Tibial artery (tissue), 4 donors: Measurements from ENCODE around the gene LCK.

Source experiments
- DNase-seq, 2 donors: peaks; one replicate each; pipeline ENCODE4 v3.0.0-alpha.2; 2019
- H3K27ac ChIP-seq, 2 donors: fragments of 200-600 bp; sonication (generic) in 1 of 2; 1 replicate in 1 of 2; 2 replicates in 1 of 2; pipeline ENCODE4 v1.5.1; 2018 to 2019; ENCODE audit warnings: mild to moderate bottlenecking in 1 of 2
- H3K27me3 ChIP-seq, 2 donors: fragments of 200-600 bp; sonication (generic) in 1 of 2; one replicate each; pipeline versions ENCODE4 v1.5.1 to v1.6.0; 2016 to 2019
- H3K36me3 ChIP-seq, 3 donors: fragments of 200-600 bp; sonication (generic) in 2 of 3; one replicate each; pipeline ENCODE4 v1.5.1; 2016 to 2019; ENCODE audit warnings: mild to moderate bottlenecking in 2 of 3
- H3K4me1 ChIP-seq, 4 donors: fragments of 200-600 bp; sonication (generic) in 2 of 4; 1 replicate in 3 of 4; 2 replicates in 1 of 4; pipeline ENCODE4 v1.5.1; 2016 to 2019
- H3K4me3 ChIP-seq, 2 donors: fragments of 200-600 bp; sonication (generic) in 1 of 2; 1 replicate in 1 of 2; 2 replicates in 1 of 2; pipeline ENCODE4 v1.5.1; 2018 to 2019; ENCODE audit warnings: mild to moderate bottlenecking in 2 of 2
- H3K9me3 ChIP-seq, 3 donors: fragments of 200-600 bp; sonication (generic) in 1 of 3; one replicate each; pipeline ENCODE4 v1.5.1; 2016 to 2019
- CTCF ChIP-seq, 2 experiments: fragments of 200-600 bp in 1 of 2; fragments of 450-650 bp in 1 of 2; IDR thresholded peaks; one replicate each; pipeline ENCODE4 v1.5.1; 2017 to 2019; ENCODE audit warnings: antibody characterized with exemption in 2 of 2, mild to moderate bottlenecking in 1 of 2, moderate library complexity in 1 of 2
- intact Hi-C: fragments of 100-400 bp; cut with DNase I; formaldehyde crosslinking; loops from one replicate; pipeline ENCODE4 v1.15.0; 2023; ENCODE audit warnings: low total_unique reads

LCK gene

GRCh38 chr1:32232558-32233304, 18.3 kb upstream of the LCK start:
- intact Hi-C loops = loop anchor here (10.0 kb wide), 1 partner anchor 48 kb away; no protein-coding TSS in a partner anchor
- Histone ChIP-seq H3K36me3 (peaks cover 42 to 79% (median 54%) of the 10 kb centered on the region in 3 donors), H3K9me3 (no peaks in the 10 kb centered on the region), H3K27ac (no peak overlapping the region), H3K27me3 (no peaks in the 10 kb centered on the region), H3K4me3 (no peak overlapping the region), H3K4me1 (no peaks in the 10 kb centered on the region)
- no peak for TF ChIP-seq CTCF (IDR thresholded peaks at IDR 0.05)
- no peak for DNase-seq

- H3K36me3 ChIP-seq = peaks cover 21 to 58% (median 33%) of the 10 kb centered on the region in 3 donors
- DNase-seq = no peak
- intact Hi-C loops = loop anchor here (10.0 kb wide), 1 partner anchor 50 kb away; no protein-coding TSS in a partner anchor
Observed at GRCh38 chr1:32234792-32235191, 16.3 kb upstream of the LCK start.

GRCh38 chr1:32239337-32239736, 11.7 kb upstream of the LCK start:
- Histone ChIP-seq H3K4me1 (peaks cover 0 to 22% (median 19%) of the 10 kb centered on the region in 4 donors), H3K4me3 (no peak overlapping the region)

More at GRCh38 chr1:32234792-32235191, 16.3 kb upstream of the LCK start:
- Histone ChIP-seq H3K27me3 (no peaks in the 10 kb centered on the region), H3K27ac (no peak overlapping the region), H3K4me3 (no peak overlapping the region), H3K4me1 (peaks cover 0 to 7% (median 4%) of the 10 kb centered on the region in 4 donors), H3K9me3 (no peaks in the 10 kb centered on the region)
- TF ChIP-seq CTCF (IDR thresholded peaks at IDR 0.05) = no peak

GRCh38 chr1:32239790-32240139, 11.3 kb upstream of the LCK start:
- peak in 1 of 2 donors; percentile 70 for DNase-seq
- intact Hi-C loops = loop anchor here (5.0 to 10.0 kb wide), 2 partner anchors 32 to 55 kb away; partner anchors contain the start of genes DCDC2B and IQCC

More at GRCh38 chr1:32239337-32239736, 11.7 kb upstream of the LCK start:
- Histone ChIP-seq H3K9me3 (no peaks in the 10 kb centered on the region), H3K27ac (peak overlapping the region; percentile 77 to 87), H3K27me3 (no peaks in the 10 kb centered on the region), H3K36me3 (peaks cover 0 to 13% (median 7%) of the 10 kb centered on the region in 3 donors)
- DNase-seq = no peak
- intact Hi-C loops = loop anchor here (10.0 kb wide), 1 partner anchor 55 kb away; no protein-coding TSS in a partner anchor
- TF ChIP-seq CTCF (IDR thresholded peaks at IDR 0.05) = no peak

More at GRCh38 chr1:32239790-32240139, 11.3 kb upstream of the LCK start:
- Histone ChIP-seq H3K9me3 (no peaks in the 10 kb centered on the region), H3K27me3 (no peaks in the 10 kb centered on the region), H3K27ac (peak overlapping the region; percentile 77 to 87), H3K4me3 (peak overlapping the region; percentile 60 to 61), H3K36me3 (peaks cover 0 to 9% (median 3%) of the 10 kb centered on the region in 3 donors), H3K4me1 (peaks cover 0 to 22% (median 19%) of the 10 kb centered on the region in 4 donors)
- no peak for TF ChIP-seq CTCF (IDR thresholded peaks at IDR 0.05)
